Sigmoid colon (tissue), 7 donors: ENCODE data around the gene PNMA6E. TPM values are rescaled to one million over a fixed set of nuclear protein-coding genes. Genes with fewer than 3 reads are reported as not detected.

Experiments
- DNase-seq: peaks from one replicate; pipeline ENCODE4 v3.0.0-alpha.2; 2019
- H3K27ac ChIP-seq, 4 donors: fragments of 200-600 bp; sonication (generic); one replicate each; pipeline ENCODE4 v1.5.1; 2016 to 2019; ENCODE audit warnings: mild to moderate bottlenecking in 1 of 4
- H3K27me3 ChIP-seq, 3 donors: fragments of 200-600 bp; sonication (generic); one replicate each; pipeline ENCODE4 v1.5.1; 2019; ENCODE audit warnings: mild to moderate bottlenecking in 1 of 3
- H3K36me3 ChIP-seq, 4 donors: fragments of 200-600 bp; sonication (generic); one replicate each; pipeline ENCODE4 v1.5.1; 2016 to 2019
- H3K4me1 ChIP-seq, 4 donors: fragments of 200-600 bp; sonication (generic); one replicate each; pipeline ENCODE4 v1.5.1; 2017 to 2019
- H3K4me3 ChIP-seq, 4 donors: fragments of 200-600 bp; sonication (generic); one replicate each; pipeline ENCODE4 v1.5.1; 2017 to 2019; ENCODE audit warnings: mild to moderate bottlenecking in 2 of 4, moderate library complexity in 1 of 4
- H3K9me3 ChIP-seq, 4 donors: fragments of 200-600 bp in 3 of 4; sonication (generic) in 3 of 4; one replicate each; pipeline versions ENCODE4 v1.5.1 to v1.6.1; 2013 to 2019
- CTCF ChIP-seq, 4 experiments: fragments of 450-650 bp in 3 of 4; fragments of 200-600 bp in 1 of 4; IDR thresholded peaks; one replicate each; pipeline ENCODE4 v1.5.1; 2016 to 2019; ENCODE audit warnings: antibody characterized with exemption in 4 of 4, mild to moderate bottlenecking in 3 of 4, moderate library complexity in 2 of 4
- EP300 ChIP-seq, 4 donors: sonication (generic); formaldehyde crosslinking; IDR thresholded peaks; one replicate each; pipeline ENCODE4 v1.6.1; 2017; ENCODE audit warnings: antibody characterized with exemption in 4 of 4
- POLR2A ChIP-seq, 2 donors: fragments of 450-650 bp; IDR thresholded peaks; one replicate each; pipeline ENCODE4 v1.6.1; 2016; ENCODE audit warnings: antibody characterized with exemption in 2 of 2, mild to moderate bottlenecking in 2 of 2, moderate library complexity in 2 of 2
- POLR2AphosphoS5 ChIP-seq, 4 donors: sonication (generic); formaldehyde crosslinking; IDR thresholded peaks; one replicate each; pipeline ENCODE4 v1.6.1; 2017; ENCODE audit warnings: antibody characterized with exemption in 4 of 4
- WGBS, 2 donors: extraction: QIAGEN DNeasy Blood & Tissue Kit; methylation state at CpG; one replicate each; pipeline ENCODE4 v1.1.7; 2013; 5-methylcytosine and 5-hydroxymethylcytosine counted together
- intact Hi-C: fragments of 100-400 bp; cut with DNase I; formaldehyde crosslinking; loops from one replicate; pipeline ENCODE4 v1.15.1; 2023
- polyA plus RNA-seq, 3 donors: library from polyadenylated mRNA; stranded (reverse); fragments of 200-250 nt; gene quantifications; one replicate each; pipeline ENCODE4 v1.2.3, GENCODE V29; 2013
- small RNA-seq, 3 donors: library from RNA; depleted of rRNA; stranded (forward); fragments of <200 nt; gene quantifications; one replicate each; pipeline ENCODE3, GENCODE V24; 2016
- total RNA-seq, 4 donors: library from RNA; depleted of rRNA; stranded (reverse); fragments of >200 nt; gene quantifications; one replicate each; pipeline ENCODE4 v1.1.0, GENCODE V29; 2016
- donor health status: healthy with polysubstance abuse.
- donor health status: Bipolar disorder and iron deficiency.
- donor health status: healthy.

Gene PNMA6E
- total and polyA plus RNA-seq, 7 donors: not detected

GRCh38 chrX:153351981-153352380 lies 49.2 kb downstream of the PNMA6E start:
- Histone ChIP-seq H3K27ac (no peak overlapping the region), H3K36me3 (peaks cover 0 to 31% (median 5%) of the 10 kb centered on the region in 4 donors), H3K4me1 (no peaks in the 10 kb centered on the region), H3K9me3 (no peaks in the 10 kb centered on the region), H3K4me3 (no peak overlapping the region), H3K27me3 (no peaks in the 10 kb centered on the region)
- TF ChIP-seq POLR2AphosphoS5 (IDR thresholded peaks at IDR 0.05) (no peak), POLR2A (IDR thresholded peaks at IDR 0.05) (no peak), CTCF (IDR thresholded peaks at IDR 0.05) (no peak), EP300 (IDR thresholded peaks at IDR 0.05) (no peak)
- no peak for DNase-seq
- WGBS, 2 donors: 88 to 92% methylated on average over 8 of the region's 8 CpGs
- intact Hi-C loops: no loop called here

- H3K27me3 ChIP-seq: no peaks in the 10 kb centered on the region
- no peak overlapping the region for H3K4me3 ChIP-seq
- H3K36me3 ChIP-seq: peaks cover 0 to 38% (median 7%) of the 10 kb centered on the region in 4 donors
- intact Hi-C loops: no loop called here
- H3K4me1 ChIP-seq: no peaks in the 10 kb centered on the region
- no peak for TF ChIP-seq POLR2A (IDR thresholded peaks at IDR 0.05)
- no peak for TF ChIP-seq CTCF (IDR thresholded peaks at IDR 0.05)
- no peak for TF ChIP-seq POLR2AphosphoS5 (IDR thresholded peaks at IDR 0.05)
- TF ChIP-seq EP300 (IDR thresholded peaks at IDR 0.05): no peak
- 95 to 98% methylated on average over 5 of the region's 5 CpGs for WGBS, 2 donors
- DNase-seq: no peak
- H3K9me3 ChIP-seq: no peaks in the 10 kb centered on the region
- H3K27ac ChIP-seq: no peak overlapping the region
Observed at GRCh38 chrX:153349952-153350351, 51.2 kb downstream of the PNMA6E start.

- Histone ChIP-seq H3K27ac (no peak overlapping the region), H3K27me3 (no peaks in the 10 kb centered on the region), H3K9me3 (no peaks in the 10 kb centered on the region), H3K36me3 (peaks cover 0 to 38% (median 7%) of the 10 kb centered on the region in 4 donors), H3K4me1 (no peaks in the 10 kb centered on the region), H3K4me3 (no peak overlapping the region)
- DNase-seq: no peak
- intact Hi-C loops: no loop called here
- TF ChIP-seq EP300 (IDR thresholded peaks at IDR 0.05) (no peak), CTCF (IDR thresholded peaks at IDR 0.05) (no peak), POLR2A (IDR thresholded peaks at IDR 0.05) (no peak), POLR2AphosphoS5 (IDR thresholded peaks at IDR 0.05) (no peak)
- WGBS, 2 donors: 93% methylated on average over 8 of the region's 8 CpGs
Observed at GRCh38 chrX:153348421-153348820, 52.7 kb downstream of the PNMA6E start.

- DNase-seq: no peak
- peaks cover 0 to 38% (median 7%) of the 10 kb centered on the region in 4 donors for H3K36me3 ChIP-seq
- 98 to 99% methylated on average over 38 of the region's 38 CpGs for WGBS, 2 donors
- no peaks in the 10 kb centered on the region for H3K4me1 ChIP-seq
- TF ChIP-seq CTCF (IDR thresholded peaks at IDR 0.05): no peak
- no peak for TF ChIP-seq POLR2AphosphoS5 (IDR thresholded peaks at IDR 0.05)
- no peak for TF ChIP-seq POLR2A (IDR thresholded peaks at IDR 0.05)
- TF ChIP-seq EP300 (IDR thresholded peaks at IDR 0.05): no peak
- H3K27ac ChIP-seq: no peak overlapping the region
- no peaks in the 10 kb centered on the region for H3K9me3 ChIP-seq
- no peaks in the 10 kb centered on the region for H3K27me3 ChIP-seq
- H3K4me3 ChIP-seq: no peak overlapping the region
- intact Hi-C loops: no loop called here
Observed at GRCh38 chrX:153347530-153347929, 53.6 kb downstream of the PNMA6E start.

Small RNA genes within 50 kb of the gene (small RNA-seq; reads per million reads assigned to genes)
- gene AC152007.1: 0 reads per million in 3 donors
- 0 reads per million in 3 donors for gene RN7SL667P

Other genes with a start within 250 kb of the PNMA6E start
- not detected for gene MAGEA1, start 222.1 kb downstream of the PNMA6E start, total RNA-seq
- not detected for gene MAGEA1, start 222.1 kb downstream of the PNMA6E start, polyA plus RNA-seq
- not detected for gene PNMA6F, start 79.6 kb downstream of the PNMA6E start, total RNA-seq
- not detected for gene PNMA6F, start 79.6 kb downstream of the PNMA6E start, polyA plus RNA-seq
- 10 to 100 TPM in 2 of 4 donors, 1 to 10 TPM in 2; 8.6 to 13.3 (median 9.9) TPM for gene ZNF275, start 67.2 kb downstream of the PNMA6E start, total RNA-seq
- 1 to 10 TPM; 1.4 to 3.7 (median 2.4) TPM for gene ZNF275, start 67.2 kb downstream of the PNMA6E start, polyA plus RNA-seq
- gene ZFP92, start 10.1 kb upstream of the PNMA6E start, total RNA-seq: 1 to 10 TPM in 3 of 4 donors, under 1 TPM in 1; 0.71 to 2.2 (median 2.0) TPM
- under 1 TPM in 1 of 3 donors, not detected in 2; 0.35 TPM for gene ZFP92, start 10.1 kb upstream of the PNMA6E start, polyA plus RNA-seq
- gene TREX2, start 44.7 kb upstream of the PNMA6E start, total RNA-seq: 1 to 10 TPM in 2 of 4 donors, under 1 TPM in 1, not detected in 1; 0.16 to 3.6 (median 2.4) TPM
- gene TREX2, start 44.7 kb upstream of the PNMA6E start, polyA plus RNA-seq: under 1 TPM in 1 of 3 donors, not detected in 2; 0.87 TPM
- gene HAUS7, start 69.2 kb upstream of the PNMA6E start, total RNA-seq: 10 to 100 TPM; 16.8 to 28.2 (median 25.4) TPM
- gene HAUS7, start 69.2 kb upstream of the PNMA6E start, polyA plus RNA-seq: 10 to 100 TPM; 15.0 to 37.8 (median 18.3) TPM
- 100 to 1,000 TPM in 1 of 4 donors, 10 to 100 TPM in 1, 1 to 10 TPM in 2; 5.7 to 181 (median 10.1) TPM for gene BGN, start 93.6 kb upstream of the PNMA6E start, total RNA-seq
- gene BGN, start 93.6 kb upstream of the PNMA6E start, polyA plus RNA-seq: 10 to 100 TPM in 1 of 3 donors, 1 to 10 TPM in 2; 1.8 to 29.9 (median 9.0) TPM
- gene ATP2B3, start 116.3 kb upstream of the PNMA6E start, total RNA-seq: under 1 TPM; under 0.01 to 0.95 (median 0.26) TPM
- under 1 TPM in 1 of 3 donors, not detected in 2; 0.26 TPM for gene ATP2B3, start 116.3 kb upstream of the PNMA6E start, polyA plus RNA-seq
- 10 to 100 TPM; 31.8 to 49.0 (median 39.9) TPM for gene CCNQ, start 197.8 kb upstream of the PNMA6E start, total RNA-seq
- 10 to 100 TPM; 36.7 to 40.8 (median 37.9) TPM for gene CCNQ, start 197.8 kb upstream of the PNMA6E start, polyA plus RNA-seq
- not detected for gene DUSP9, start 245.9 kb upstream of the PNMA6E start, total RNA-seq
- under 1 TPM in 1 of 3 donors, not detected in 2; 0.06 TPM for gene DUSP9, start 245.9 kb upstream of the PNMA6E start, polyA plus RNA-seq